Measurements from ENCODE around the gene STEAP1B. TPM values are rescaled to one million over a fixed set of nuclear protein-coding genes. Genes with fewer than 3 reads are reported as not detected.
"Not testable (repeated sequence)": the region's sequence is repeated elsewhere in the genome, so short reads cannot be mapped to it uniquely, and the experiment has no call there.

Gene STEAP1B
- total RNA-seq, 1 donor from 2014 or later = 2.5 TPM

DNA sequence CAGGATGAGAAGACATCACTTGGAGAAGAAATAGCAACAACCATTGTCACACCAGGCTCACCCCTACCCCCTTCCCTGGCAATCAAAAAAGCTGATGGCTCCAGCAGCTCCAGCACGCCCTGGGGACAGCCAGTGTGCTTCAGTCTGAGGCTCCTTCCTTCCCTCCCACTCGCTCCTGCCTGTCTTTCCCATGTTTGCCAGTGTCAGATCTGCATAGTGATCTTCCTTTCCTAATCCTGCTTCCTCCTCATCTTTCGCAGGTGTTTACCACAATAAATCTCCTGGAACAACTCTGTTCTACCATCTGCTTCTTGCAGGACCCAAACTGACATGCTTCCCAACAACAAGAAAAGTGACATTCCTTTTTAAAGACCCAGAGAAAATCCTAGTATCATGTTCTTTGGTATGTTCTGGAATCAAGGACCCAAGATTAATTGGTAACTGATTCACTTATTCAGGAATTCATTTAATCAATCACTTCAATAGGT lies 57.1 kb downstream of the STEAP1B start:
- H3K27ac ChIP-seq = no peak overlapping the region
- H3K9me3 ChIP-seq = no peaks in the 10 kb centered on the region
- H3K4me3 ChIP-seq = no peak overlapping the region
- TF ChIP-seq, protein P1, sequence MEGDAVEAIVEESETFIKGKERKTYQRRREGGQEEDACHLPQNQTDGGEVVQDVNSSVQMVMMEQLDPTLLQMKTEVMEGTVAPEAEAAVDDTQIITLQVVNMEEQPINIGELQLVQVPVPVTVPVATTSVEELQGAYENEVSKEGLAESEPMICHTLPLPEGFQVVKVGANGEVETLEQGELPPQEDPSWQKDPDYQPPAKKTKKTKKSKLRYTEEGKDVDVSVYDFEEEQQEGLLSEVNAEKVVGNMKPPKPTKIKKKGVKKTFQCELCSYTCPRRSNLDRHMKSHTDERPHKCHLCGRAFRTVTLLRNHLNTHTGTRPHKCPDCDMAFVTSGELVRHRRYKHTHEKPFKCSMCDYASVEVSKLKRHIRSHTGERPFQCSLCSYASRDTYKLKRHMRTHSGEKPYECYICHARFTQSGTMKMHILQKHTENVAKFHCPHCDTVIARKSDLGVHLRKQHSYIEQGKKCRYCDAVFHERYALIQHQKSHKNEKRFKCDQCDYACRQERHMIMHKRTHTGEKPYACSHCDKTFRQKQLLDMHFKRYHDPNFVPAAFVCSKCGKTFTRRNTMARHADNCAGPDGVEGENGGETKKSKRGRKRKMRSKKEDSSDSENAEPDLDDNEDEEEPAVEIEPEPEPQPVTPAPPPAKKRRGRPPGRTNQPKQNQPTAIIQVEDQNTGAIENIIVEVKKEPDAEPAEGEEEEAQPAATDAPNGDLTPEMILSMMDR (IDR thresholded peaks at IDR 0.05) = no peak
- DNase-seq (no peak), ATAC-seq (no peak)
- intact Hi-C loops (cut with DNase I) = no loop called here
- peaks cover 30% of the 10 kb centered on the region for H3K4me1 ChIP-seq
- H3K27me3 ChIP-seq = no peaks in the 10 kb centered on the region
- no peaks in the 10 kb centered on the region for H3K36me3 ChIP-seq

DNA sequence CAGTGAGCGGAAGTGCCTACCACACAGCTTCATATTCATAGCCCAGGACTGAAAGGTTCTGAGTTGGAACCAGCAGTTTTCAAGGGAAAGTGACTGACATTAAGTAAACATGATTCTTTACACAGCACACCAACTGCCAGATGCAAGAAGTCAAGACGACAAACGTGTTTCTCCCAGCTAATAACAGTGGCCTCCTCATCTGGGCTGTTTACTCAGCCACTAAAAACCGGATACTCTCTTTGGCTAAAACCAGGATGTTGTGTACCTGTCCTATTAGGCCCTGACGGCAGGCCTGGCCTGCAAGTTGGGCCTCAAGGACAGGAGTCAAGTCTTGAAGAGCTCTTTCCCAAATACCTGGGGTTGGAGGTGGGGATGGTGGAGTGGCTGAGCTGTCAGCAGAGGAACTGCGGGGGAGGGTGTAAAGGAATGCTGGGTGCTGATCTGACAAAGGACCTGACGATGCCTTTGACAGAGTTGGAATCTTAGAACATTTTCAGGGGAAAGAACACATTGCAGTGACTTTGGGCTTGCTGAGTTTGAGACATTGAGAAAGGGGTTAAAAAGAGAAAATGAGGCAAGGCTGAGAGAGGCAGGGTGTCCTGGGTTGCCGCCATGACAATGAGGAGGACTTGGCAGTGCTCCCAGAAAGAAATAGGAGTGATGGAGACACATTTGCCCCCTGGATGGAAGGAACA lies 57.7 kb downstream of the STEAP1B start:
- H3K27me3 ChIP-seq = no peaks in the 10 kb centered on the region
- no peak overlapping the region for H3K4me3 ChIP-seq
- TF ChIP-seq, protein P1 (IDR thresholded peaks at IDR 0.05) = no peak
- H3K36me3 ChIP-seq = no peaks in the 10 kb centered on the region
- intact Hi-C loops (cut with DNase I) = no loop called here
- ATAC-seq = peak; percentile 82
- H3K4me1 ChIP-seq = peaks cover 30% of the 10 kb centered on the region
- H3K27ac ChIP-seq = no peak overlapping the region
- DNase-seq = peak; percentile 70
- H3K9me3 ChIP-seq = no peaks in the 10 kb centered on the region

DNA sequence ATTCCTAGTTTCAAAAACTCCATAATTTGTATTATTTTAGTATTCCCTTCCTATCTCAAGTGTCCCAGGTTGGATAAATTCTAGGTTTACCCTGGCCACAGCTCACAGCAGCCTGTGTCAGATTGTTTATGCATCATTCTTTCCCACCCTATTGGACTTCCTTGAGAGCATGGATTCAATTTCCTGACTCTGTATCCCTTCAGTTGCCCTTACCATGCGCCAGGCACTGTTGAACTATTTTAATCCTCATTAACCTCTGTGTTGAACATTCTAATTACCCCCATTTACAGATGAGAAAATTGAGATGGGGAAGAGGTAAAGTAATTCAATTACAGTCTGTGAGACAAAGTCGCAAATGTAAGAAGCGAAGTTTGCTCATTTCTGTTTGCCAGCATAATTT lies 58.8 kb downstream of the STEAP1B start:
- intact Hi-C loops (cut with DNase I) = no loop called here
- Histone ChIP-seq H3K4me3 (no peak overlapping the region), H3K27me3 (no peaks in the 10 kb centered on the region), H3K9me3 (no peaks in the 10 kb centered on the region), H3K4me1 (peaks cover 28% of the 10 kb centered on the region), H3K36me3 (no peaks in the 10 kb centered on the region), H3K27ac (no peak overlapping the region)
- TF ChIP-seq, protein P1 (IDR thresholded peaks at IDR 0.05) = no peak
- ATAC-seq (no peak), DNase-seq (no peak)

DNA sequence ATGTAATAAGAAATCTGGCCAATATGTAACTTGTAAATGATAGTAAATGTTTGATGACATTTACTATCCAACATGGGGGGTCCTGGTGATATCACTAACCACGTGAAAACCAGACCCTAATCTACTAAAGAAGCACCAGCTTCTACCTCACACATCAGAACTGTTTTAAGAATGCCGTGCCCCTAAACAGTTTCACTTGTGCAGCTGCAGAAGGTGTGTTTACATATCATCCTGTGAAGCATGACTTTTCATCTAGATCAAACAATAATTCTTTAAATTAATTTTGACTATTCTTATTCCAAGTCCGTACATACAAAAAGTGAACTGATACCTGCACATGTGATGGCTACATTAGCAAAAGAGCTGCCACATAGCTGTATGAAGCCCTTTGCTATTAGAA lies 61.0 kb downstream of the STEAP1B start:
- H3K9me3 ChIP-seq = no peaks in the 10 kb centered on the region
- H3K4me1 ChIP-seq = peaks cover 12% of the 10 kb centered on the region
- H3K27ac ChIP-seq = no peak overlapping the region
- no peak for DNase-seq
- intact Hi-C loops (cut with DNase I) = no loop called here
- H3K27me3 ChIP-seq = no peaks in the 10 kb centered on the region
- no peaks in the 10 kb centered on the region for H3K36me3 ChIP-seq
- TF ChIP-seq, protein P1 (IDR thresholded peaks at IDR 0.05) = no peak
- ATAC-seq = no peak
- no peak overlapping the region for H3K4me3 ChIP-seq

DNA sequence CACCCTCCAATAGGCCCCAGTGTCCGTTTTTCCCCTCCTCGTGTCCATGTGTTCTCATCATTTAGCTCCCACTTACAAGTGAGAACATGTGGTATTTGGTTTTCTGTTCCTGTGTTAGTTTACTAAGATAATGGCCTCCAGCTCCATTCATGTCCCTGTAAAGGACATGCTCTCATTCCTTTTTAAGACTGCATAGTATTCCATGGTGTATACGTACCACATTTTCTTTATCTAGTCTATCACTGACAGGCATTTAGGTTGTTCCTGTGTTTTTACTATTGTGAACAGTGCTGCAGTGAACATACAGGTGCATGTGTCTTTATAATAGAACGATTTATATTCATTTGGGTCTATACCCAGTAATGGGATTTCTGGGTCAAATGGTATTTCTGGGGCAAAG lies 63.4 kb downstream of the STEAP1B start:
- ATAC-seq; H3K4me1 ChIP-seq; H3K4me3 ChIP-seq; DNase-seq; H3K27me3 ChIP-seq; H3K36me3 ChIP-seq; H3K9me3 ChIP-seq; H3K27ac ChIP-seq; intact Hi-C loops (cut with DNase I): not testable (repeated sequence)

DNA sequence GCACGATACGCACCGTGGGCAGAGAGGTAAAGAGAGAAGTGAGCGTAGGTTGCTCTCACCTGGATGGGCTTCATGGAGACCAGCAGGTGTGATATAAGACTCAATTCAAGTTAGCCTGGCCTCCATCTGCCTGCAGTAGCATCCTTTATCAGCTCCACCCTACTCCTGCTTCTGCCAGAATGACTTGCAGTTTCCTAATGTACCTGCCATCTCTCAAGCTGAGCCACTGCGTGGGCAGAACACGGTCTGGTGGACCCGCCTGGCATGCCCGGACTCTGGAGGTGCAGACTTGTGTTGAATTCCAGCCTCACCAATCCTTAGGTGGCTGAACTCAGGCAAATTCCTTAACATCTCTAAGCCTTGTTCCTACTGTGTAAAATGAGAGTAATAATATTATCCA lies 64.3 kb downstream of the STEAP1B start:
- H3K27ac ChIP-seq = no peak overlapping the region
- H3K36me3 ChIP-seq = no peaks in the 10 kb centered on the region
- intact Hi-C loops (cut with DNase I) = no loop called here
- DNase-seq = no peak
- H3K27me3 ChIP-seq = no peaks in the 10 kb centered on the region
- H3K9me3 ChIP-seq = no peaks in the 10 kb centered on the region
- no peak for ATAC-seq
- H3K4me3 ChIP-seq = no peak overlapping the region
- H3K4me1 ChIP-seq = no peaks in the 10 kb centered on the region
- TF ChIP-seq, protein P1 (IDR thresholded peaks at IDR 0.05) = no peak
